GM15510 (cell line): Measurements from ENCODE around the gene AKR1B15.

Experiments used
- POLR2A ChIP-seq: IDR thresholded peaks from 3 replicates; pipeline ENCODE4 v1.6.1; 2011; ENCODE audit warnings: borderline replicate concordance; ENCODE audit not compliant: insufficient read length; ENCODE audit errors: extremely low read depth

The AKR1B15 gene

GRCh38 chr7:134594877-134595276 is 46.0 kb downstream of the AKR1B15 start:
- no peak for TF ChIP-seq POLR2A

GRCh38 chr7:134599371-134599770 is 50.5 kb downstream of the AKR1B15 start:
- TF ChIP-seq POLR2A, result no peak

- TF ChIP-seq POLR2A, result no peak
Observed at GRCh38 chr7:134601459-134601858, 52.5 kb downstream of the AKR1B15 start.

DNA sequence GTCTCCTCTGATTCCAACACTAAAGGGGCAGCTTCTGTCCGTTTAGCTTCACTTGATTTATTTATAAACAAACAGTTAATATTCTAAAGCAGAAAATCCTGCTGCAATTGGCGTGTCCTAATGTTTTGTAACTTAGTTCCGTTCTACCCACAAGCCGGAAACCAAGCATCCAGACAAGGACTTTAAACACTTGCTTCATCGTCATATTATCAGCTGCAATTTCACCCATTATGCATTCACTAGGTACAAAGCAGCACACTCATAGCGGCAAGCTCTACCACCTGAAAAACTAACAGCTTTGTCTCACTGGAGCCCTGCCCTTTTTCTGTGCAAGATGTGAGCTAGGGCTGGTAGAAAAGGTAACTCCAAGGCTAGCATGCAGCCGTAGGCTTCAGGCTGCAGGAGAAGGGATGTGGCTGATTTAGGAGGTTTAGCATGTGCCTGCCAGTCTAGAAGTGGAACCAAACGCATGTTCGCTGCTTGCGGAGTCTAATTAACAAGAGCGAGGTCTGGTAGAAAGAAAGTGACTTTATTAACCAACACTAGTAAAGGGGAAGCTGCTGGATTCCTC is 54.1 kb downstream of the AKR1B15 start:
- no peak for TF ChIP-seq POLR2A

DNA sequence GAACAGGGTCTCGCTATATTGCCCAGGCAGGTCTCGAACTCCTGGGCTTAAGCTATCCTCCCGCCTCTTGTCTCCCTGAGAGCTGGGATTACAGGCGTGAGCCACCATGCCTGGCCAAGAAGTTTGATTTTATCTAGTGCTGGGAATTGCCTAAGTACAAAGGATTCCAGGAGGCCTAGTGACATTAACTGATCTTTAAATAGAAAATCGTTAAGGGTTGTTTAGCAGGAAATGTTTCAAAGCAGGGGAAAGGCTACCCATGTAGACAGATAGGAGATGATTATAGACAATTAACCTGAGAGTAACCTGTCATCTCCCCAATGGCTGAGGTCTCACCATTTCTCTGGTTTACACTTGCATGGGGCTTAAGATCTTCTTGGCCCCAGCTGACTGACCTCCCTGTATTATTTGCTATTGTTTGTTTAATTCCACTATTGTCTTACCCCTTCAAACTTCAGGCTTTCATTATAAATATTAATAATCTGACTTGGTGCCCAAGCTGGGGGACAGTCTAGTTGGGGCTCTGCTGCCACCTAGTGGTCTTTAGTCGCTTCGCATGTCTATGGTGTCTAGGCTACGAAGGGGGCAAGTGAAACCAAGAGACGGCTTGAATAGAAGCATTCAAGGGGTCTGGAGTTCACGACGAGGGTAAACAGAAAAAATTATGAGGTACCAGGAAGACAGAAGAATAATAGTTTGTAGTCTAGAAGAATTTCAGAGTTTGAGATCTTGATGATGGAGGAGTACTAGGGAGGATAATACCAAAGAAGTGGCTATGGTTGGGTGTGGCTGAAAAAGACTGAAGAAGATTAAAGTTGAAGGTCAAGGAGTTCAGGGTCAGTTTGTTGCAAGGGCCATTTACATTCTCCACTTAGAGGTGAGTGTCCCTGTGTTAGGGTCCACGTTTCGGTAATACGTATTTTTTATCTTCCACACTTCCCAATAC is 57.3 kb downstream of the AKR1B15 start:
- no peak for TF ChIP-seq POLR2A

GRCh38 chr7:134611611-134612151 is 62.8 kb downstream of the AKR1B15 start:
- no peak for TF ChIP-seq POLR2A

- TF ChIP-seq POLR2A, result no peak
Observed at GRCh38 chr7:134612197-134612596, 63.3 kb downstream of the AKR1B15 start.

- TF ChIP-seq POLR2A, result no peak
Observed at GRCh38 chr7:134613623-134614347, 64.9 kb downstream of the AKR1B15 start.

DNA sequence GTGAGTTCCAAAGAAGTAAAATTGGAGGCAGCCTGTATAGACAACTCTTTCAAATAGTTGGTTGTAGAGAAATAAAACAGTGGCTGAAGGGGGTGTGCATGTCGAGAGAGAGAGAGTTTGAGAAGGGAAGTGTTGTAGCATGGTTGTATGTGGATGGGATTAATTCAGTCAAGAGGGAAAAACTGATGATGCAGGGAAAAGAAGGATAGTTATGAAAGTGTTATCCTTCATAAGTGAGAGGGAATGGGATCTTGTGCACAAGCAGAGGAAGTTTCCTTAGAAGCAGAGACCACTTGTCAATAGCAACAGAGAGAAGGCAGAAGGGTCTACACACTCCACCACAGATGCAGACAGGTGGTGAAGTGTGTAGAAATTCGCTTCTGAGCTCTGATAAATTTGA is 67.7 kb downstream of the AKR1B15 start:
- TF ChIP-seq POLR2A, result no peak

DNA sequence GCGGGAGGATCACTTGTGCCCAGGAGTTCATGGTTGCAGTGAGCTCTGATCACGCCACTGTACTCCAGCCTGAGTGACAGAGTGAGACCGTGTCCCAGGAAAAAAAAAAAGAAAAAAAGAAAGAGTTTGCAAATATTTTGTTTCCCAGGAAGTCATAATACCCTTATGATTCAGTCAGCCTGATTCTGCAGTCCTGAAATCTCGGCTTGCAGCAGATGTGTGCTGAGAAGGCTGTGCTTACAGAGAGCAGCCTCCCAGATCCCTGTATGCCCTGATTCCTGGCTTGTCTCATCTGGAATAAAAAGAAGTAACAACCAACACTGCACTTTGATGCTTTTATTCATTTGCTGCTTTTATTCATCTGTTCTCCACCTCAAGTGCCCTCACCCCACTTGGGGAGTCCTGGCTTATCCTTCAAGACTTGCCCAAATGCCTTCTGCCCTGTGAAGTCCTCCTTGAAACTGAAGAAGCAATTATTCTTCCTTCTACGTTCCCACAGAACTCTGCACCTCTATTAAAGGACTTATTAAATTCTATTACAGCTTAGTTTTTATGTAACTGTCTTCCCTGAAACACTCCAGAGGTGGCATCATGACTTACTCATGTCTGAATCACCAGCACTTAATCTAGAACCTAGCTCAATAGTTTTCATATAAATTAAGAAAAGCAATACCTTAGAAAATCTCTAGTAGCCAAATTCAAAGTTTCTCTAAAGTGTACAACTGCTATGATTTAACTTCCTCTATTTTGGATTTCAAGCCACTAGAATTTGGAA is 70.0 kb downstream of the AKR1B15 start:
- no peak for TF ChIP-seq POLR2A

GRCh38 chr7:134619627-134620331 is 70.9 kb downstream of the AKR1B15 start:
- no peak for TF ChIP-seq POLR2A

- no peak for TF ChIP-seq POLR2A
Observed at GRCh38 chr7:134622303-134622995, 73.5 kb downstream of the AKR1B15 start.

DNA sequence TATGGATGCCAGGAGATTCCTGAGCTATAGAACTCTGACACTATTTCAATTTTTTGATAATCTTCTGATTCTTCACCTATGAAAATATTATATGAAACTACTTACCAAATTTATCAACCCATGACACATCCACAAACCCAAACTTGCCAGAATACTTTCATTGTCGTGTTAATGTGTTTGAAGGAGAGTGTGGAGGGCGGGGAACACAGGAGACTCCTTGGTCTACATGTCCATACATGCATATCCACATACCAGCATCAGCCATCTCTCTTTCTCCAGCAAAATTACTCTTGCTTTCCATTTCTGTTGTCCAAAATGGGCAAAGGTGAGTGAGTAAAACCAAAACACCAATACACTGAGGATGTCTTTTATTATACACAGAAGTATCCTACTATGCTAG is 74.3 kb downstream of the AKR1B15 start:
- TF ChIP-seq POLR2A, result no peak
